Stromal cell of bone marrow (primary cell): ENCODE results near the gene TCN1.

ENCODE experiments used
- DNase-seq: peaks from one replicate; pipeline ENCODE4 v3.0.0-alpha.2; 2012; ENCODE audit warnings: low read depth

The TCN1 gene

DNA sequence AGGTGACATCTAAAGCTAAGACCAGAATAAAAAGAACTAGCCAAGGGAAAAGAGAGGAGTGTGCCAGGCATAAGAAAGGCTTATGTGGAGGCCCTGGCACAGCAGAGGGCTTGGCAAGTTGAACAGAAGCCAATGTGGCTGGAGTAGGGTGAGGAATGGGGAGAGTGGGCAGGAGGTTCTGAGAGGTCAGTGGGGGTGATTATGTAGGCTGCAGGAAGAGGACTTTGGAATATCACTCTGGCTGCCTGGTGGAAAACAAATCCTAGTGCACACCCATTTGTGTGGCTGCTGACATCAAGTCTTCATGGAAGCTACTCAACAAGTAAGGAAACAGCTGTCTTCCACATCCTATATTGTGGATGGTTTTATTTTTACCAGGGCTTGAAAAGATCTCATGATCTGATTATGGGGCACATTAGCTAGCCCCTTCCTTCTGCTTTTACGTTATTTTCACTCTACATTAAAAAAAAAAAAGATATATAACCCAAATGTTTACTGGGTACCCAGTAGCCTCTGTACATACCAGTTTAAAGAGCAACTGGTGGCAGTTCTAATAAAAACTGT is 59.2 kb downstream of the TCN1 start:
- DNase-seq: no peak

DNA sequence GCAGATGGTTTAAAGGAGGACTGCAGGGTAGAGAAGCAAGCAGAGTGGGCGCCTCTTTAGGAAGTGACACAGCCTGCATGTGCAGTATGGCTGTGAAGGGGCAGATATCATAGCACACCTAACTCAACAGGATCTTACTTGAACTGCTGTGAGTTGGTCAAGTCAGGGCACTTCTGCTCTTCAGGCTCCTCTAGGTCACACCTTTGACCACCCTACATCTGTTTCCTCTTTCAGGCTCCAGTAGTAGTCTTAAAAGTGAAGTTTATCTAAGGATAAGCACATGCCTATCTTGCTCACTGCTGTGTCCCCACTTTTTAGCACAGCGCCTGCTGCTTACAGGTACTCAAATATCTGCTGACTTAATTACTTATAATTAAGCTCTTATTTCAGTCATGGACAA is 62.2 kb downstream of the TCN1 start:
- DNase-seq: no peak
